AG04449 (cell line): ENCODE results near the gene HLF.

ENCODE experiments used
- CTCF ChIA-PET: fragments of 350-600 bp; formaldehyde crosslinking; extraction: SDS; loops from one replicate; lab custom pipeline; 2021; ENCODE audit warnings: antibody characterized with exemption; lab: Yijun Ruan, JAX
- POLR2A ChIA-PET: fragments of 400-600, 350-600 bp; formaldehyde crosslinking; extraction: SDS; loops from one replicate; lab custom pipeline; 2020; ENCODE audit warnings: antibody characterized with exemption, inconsistent platforms; lab: Yijun Ruan, JAX
- DNase-seq: peaks from one replicate; pipeline ENCODE4 v3.0.0-alpha.2; 2010; ENCODE audit warnings: low read depth, low spot score
- H3K4me3 ChIP-seq: 2 replicates; pipeline ENCODE4 v1.5.1; 2011; ENCODE audit warnings: low read depth, mild to moderate bottlenecking, control low read depth, low read length
- TF ChIP-seq, protein P1 (sequence below): IDR thresholded peaks from one replicate; pipeline ENCODE4 v1.5.1; 2011; ENCODE audit warnings: mild to moderate bottlenecking, moderate library complexity, low read length, control low read depth, inconsistent platforms; ENCODE audit not compliant: insufficient read depth; ENCODE audit errors: missing control alignments

HLF gene

DNA sequence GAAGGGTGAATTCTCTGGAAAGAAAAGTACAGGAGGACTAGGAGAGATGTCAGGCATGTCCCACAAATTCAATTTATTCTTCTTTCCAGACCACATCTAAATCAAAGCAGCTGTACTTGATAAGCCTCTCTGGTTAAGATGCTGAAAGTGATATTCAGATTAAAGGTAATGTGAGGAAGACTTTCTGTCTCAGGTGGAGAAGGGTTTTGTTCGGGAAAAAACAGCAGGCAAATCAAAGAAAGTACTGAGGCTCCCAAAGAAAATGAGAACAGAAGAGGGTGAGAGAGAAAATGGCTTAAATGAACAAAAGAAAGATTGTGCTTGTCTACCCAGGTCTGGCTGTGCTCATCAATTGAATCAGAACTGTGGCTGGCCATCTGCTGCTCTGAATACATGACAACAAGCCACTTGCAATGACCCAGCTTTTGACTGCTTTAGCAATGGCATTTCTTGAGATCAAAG is 101.3 kb downstream of the HLF start:
- DNase-seq = no peak
- POLR2A ChIA-PET = no interaction called here
- TF ChIP-seq, protein P1, sequence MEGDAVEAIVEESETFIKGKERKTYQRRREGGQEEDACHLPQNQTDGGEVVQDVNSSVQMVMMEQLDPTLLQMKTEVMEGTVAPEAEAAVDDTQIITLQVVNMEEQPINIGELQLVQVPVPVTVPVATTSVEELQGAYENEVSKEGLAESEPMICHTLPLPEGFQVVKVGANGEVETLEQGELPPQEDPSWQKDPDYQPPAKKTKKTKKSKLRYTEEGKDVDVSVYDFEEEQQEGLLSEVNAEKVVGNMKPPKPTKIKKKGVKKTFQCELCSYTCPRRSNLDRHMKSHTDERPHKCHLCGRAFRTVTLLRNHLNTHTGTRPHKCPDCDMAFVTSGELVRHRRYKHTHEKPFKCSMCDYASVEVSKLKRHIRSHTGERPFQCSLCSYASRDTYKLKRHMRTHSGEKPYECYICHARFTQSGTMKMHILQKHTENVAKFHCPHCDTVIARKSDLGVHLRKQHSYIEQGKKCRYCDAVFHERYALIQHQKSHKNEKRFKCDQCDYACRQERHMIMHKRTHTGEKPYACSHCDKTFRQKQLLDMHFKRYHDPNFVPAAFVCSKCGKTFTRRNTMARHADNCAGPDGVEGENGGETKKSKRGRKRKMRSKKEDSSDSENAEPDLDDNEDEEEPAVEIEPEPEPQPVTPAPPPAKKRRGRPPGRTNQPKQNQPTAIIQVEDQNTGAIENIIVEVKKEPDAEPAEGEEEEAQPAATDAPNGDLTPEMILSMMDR = no peak
- no peak overlapping the region for H3K4me3 ChIP-seq
- CTCF ChIA-PET = interaction anchor here (3.2 kb wide), 1 partner anchor 9 kb away, joined by 19 read pairs; no protein-coding TSS in a partner anchor

DNA sequence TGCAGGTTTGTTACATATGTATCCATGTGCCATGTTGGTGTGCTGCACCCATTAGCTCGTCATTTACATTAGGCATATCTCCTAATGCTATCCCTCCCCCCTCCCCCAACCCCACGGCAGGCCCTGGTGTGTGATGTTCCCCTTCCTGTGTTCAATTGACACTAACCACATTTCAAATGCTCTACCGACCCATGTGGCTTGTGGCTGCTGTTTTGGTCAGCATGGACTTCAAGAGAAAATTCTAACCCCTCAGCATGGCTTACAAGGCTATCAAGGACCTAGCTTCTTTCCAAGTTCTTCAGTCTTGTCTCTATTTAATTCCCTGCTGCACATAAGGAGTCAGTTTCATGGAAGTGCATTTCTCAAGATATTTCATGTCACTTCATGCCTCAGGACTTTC is 103.9 kb downstream of the HLF start:
- ChIA-PET POLR2A (no interaction called here), CTCF (interaction anchor here (2.1 kb wide), 1 partner anchor 14 kb away, joined by 7 read pairs; no protein-coding TSS in a partner anchor)
- no peak for DNase-seq
- TF ChIP-seq, protein P1 = no peak
- H3K4me3 ChIP-seq = no peak overlapping the region
